K562 (cell line): ENCODE measurements around the gene SELPLG. TPM values are rescaled to one million over a fixed set of nuclear protein-coding genes. Genes with fewer than 3 reads are reported as not detected.

Source experiments
- ATAC-seq: fragments of 200-7000 bp; cut with Tn5 transposase; 3 replicates; pipeline ENCODE4 v1.9.1; 2020; ENCODE audit warnings: moderate library complexity
- BruUV-seq: library from RNA; stranded (reverse); fragments of 400-500 nt; replicated peaks from 2 replicates; lab custom pipeline; 2021; lab: Mats Ljungman, UMichigan
- CTCF ChIA-PET: fragments of 300-600 bp; formaldehyde crosslinking; extraction: SDS; loops from one replicate; lab custom pipeline; 2021; ENCODE audit warnings: low intra/inter-chr PET ratio; lab: Yijun Ruan, JAX
- POLR2A ChIA-PET: fragments of 300-600, 350-650 bp; sonication (Branson Sonifier 250); formaldehyde crosslinking; extraction: SDS; loops from one replicate; lab custom pipeline; 2021; ENCODE audit warnings: antibody characterized with exemption, inconsistent platforms; lab: Yijun Ruan, JAX
- DNase-seq, 4 experiments: peaks; one replicate each; pipeline versions ENCODE4 v3.0.0 to v3.0.0-alpha.2; 2011 to 2018; ENCODE audit warnings: low spot score in 3 of 4, mixed read lengths in 3 of 4; ENCODE audit errors: extremely low read depth in 1 of 4
- FAIRE-seq: peaks from 2 replicates; lab custom pipeline; 2011; peaks lifted over from hg19 to GRCh38; lab: Jason Lieb, UNC
- H2AFZ ChIP-seq: 2 replicates; pipeline ENCODE4 v1.6.0; 2011; ENCODE audit warnings: low read depth, low read length, control low read depth, inconsistent platforms
- H3K27ac ChIP-seq: fragments of 200-600 bp; 3 replicates; pipeline ENCODE4 v1.8.0; 2011; ENCODE audit warnings: low read depth, mild to moderate bottlenecking, control low read depth, inconsistent platforms, low read length, moderate library complexity, mixed read lengths; ENCODE audit errors: extremely low read depth
- H3K27me3 ChIP-seq, 2 experiments: fragments of 300-600 bp in 1 of 2; 2 replicates in 1 of 2; 3 replicates in 1 of 2; pipeline versions ENCODE4 v1.6.0 to v1.8.0; 2011; ENCODE audit warnings: inconsistent platforms in 2 of 2, low read length in 2 of 2, mild to moderate bottlenecking in 1 of 2, mixed read lengths in 1 of 2, moderate library complexity in 1 of 2; ENCODE audit not compliant: control insufficient read depth in 2 of 2, insufficient read depth in 2 of 2
- H3K36me3 ChIP-seq: fragments of 300-600 bp; 3 replicates; pipeline ENCODE4 v1.8.0; 2011; ENCODE audit warnings: mild to moderate bottlenecking, low read length, inconsistent platforms; ENCODE audit not compliant: control insufficient read depth, insufficient read depth
- H3K4me1 ChIP-seq, 2 experiments: fragments of 200-600 bp in 1 of 2; replicated peaks in 1 of 2; 2 replicates in 1 of 2; 3 replicates in 1 of 2; pipeline versions ENCODE4 v1.5.1 to v1.8.0; 2011; ENCODE audit warnings: inconsistent platforms in 2 of 2, low read length in 2 of 2, mild to moderate bottlenecking in 1 of 2, mixed read lengths in 1 of 2, moderate library complexity in 1 of 2; ENCODE audit not compliant: control insufficient read depth in 2 of 2, insufficient read depth in 2 of 2
- H3K4me2 ChIP-seq: 2 replicates; pipeline ENCODE4 v1.6.1; 2011; ENCODE audit warnings: low read length, control low read depth, inconsistent platforms, mixed read lengths; ENCODE audit not compliant: insufficient read depth
- H3K4me3 ChIP-seq: fragments of 200-600 bp; sonication (generic), shearing (Covaris generic); 2 replicates; pipeline ENCODE4 v1.5.1; 2016; ENCODE audit warnings: control low read depth, inconsistent platforms
- H3K79me2 ChIP-seq: fragments of 200-600 bp; 3 replicates; pipeline ENCODE4 v1.8.0; 2011; ENCODE audit warnings: low read length, inconsistent platforms; ENCODE audit not compliant: control insufficient read depth, insufficient read depth
- H3K9ac ChIP-seq, 2 experiments: 2 replicates each; pipeline versions ENCODE4 v1.6.0 to v1.6.1; 2011; ENCODE audit warnings: low read depth in 2 of 2, low read length in 2 of 2, control low read depth in 1 of 2, inconsistent platforms in 1 of 2, mild to moderate bottlenecking in 1 of 2, mixed read lengths in 1 of 2; ENCODE audit not compliant: insufficient read depth in 1 of 2
- H3K9me1 ChIP-seq: one replicate; pipeline ENCODE4 v1.6.0; 2011; ENCODE audit warnings: inconsistent platforms, mild to moderate bottlenecking, low read length, moderate library complexity; ENCODE audit not compliant: control insufficient read depth, insufficient read depth
- H3K9me3 ChIP-seq: replicated peaks from 2 replicates; pipeline ENCODE4 v1.5.1; 2011; ENCODE audit warnings: low read depth, low read length, inconsistent platforms; ENCODE audit not compliant: control insufficient read depth, insufficient read depth
- H4K20me1 ChIP-seq: replicated peaks from 2 replicates; pipeline ENCODE4 v1.6.1; 2011; ENCODE audit warnings: low read length, inconsistent platforms, mixed read lengths; ENCODE audit not compliant: control insufficient read depth, insufficient read depth
- CBX2 ChIP-seq: fragments of 200-600 bp; sonication (generic); IDR thresholded peaks from one replicate; pipeline ENCODE4 v1.6.1; 2012; ENCODE audit warnings: mild to moderate bottlenecking, low read length, inconsistent platforms; ENCODE audit not compliant: insufficient read depth, poor library complexity, severe bottlenecking
- CXXC5 ChIP-seq: fragments of 250-450 bp; sonication (Bioruptor Pico); IDR thresholded peaks from 2 replicates; pipeline ENCODE4 v1.8.0; 2022; ENCODE audit warnings: inconsistent platforms, mild to moderate bottlenecking, moderate library complexity
- ELF2 ChIP-seq: fragments of 250-450 bp; sonication (Bioruptor Pico); IDR thresholded peaks from 2 replicates; pipeline ENCODE4 v1.5.0; 2021; ENCODE audit warnings: mild to moderate bottlenecking
- POLR2AphosphoS2 ChIP-seq: IDR thresholded peaks from 2 replicates; pipeline ENCODE4 v1.6.1; 2012; ENCODE audit warnings: low read length, improper control_type of control experiment
- RAD21 ChIP-seq, 2 experiments: fragments of 250-450 bp in 1 of 2; fragments of 450-650 bp in 1 of 2; sonication (Bioruptor Pico) in 1 of 2; formaldehyde crosslinking in 1 of 2; IDR thresholded peaks in 1 of 2; conservative IDR thresholded peaks in 1 of 2; 2 replicates each; pipeline versions ENCODE4 v1.4.0 to v1.8.0; 2020 to 2022; ENCODE audit warnings: mild to moderate bottlenecking in 2 of 2, moderate library complexity in 1 of 2
- ZNF124 ChIP-seq: sonication (generic); formaldehyde crosslinking; IDR thresholded peaks from 2 replicates; pipeline ENCODE4 v1.8.1; 2022; ENCODE audit warnings: missing genetic modification reagents
- ZNF696 ChIP-seq: fragments of 250-450 bp; sonication (Bioruptor Pico); conservative IDR thresholded peaks from 2 replicates; pipeline ENCODE4 v1.4.0; 2020; ENCODE audit warnings: mild to moderate bottlenecking, moderate library complexity
- WGBS: fragments of 100-300 bp; shearing (Covaris generic); methylation state at CpG from one replicate; pipeline ENCODE4 v1.1.6; 2016; ENCODE audit warnings: low coverage, mixed read lengths; ENCODE audit not compliant: insufficient coverage; ENCODE audit errors: missing lambda C conversion rate; 5-methylcytosine and 5-hydroxymethylcytosine counted together
- in situ Hi-C: fragments of 300-500 bp; cut with MboI; formaldehyde crosslinking; loops from 4 replicates; pipeline ENCODE4 v1.15.0; 2018; ENCODE audit warnings: inconsistent platforms, mixed read lengths
- intact Hi-C: fragments of 100-400 bp; cut with micrococcal nuclease; formaldehyde crosslinking; loops from 2 replicates; pipeline ENCODE4 v1.14.2; 2022
- polyA plus RNA-seq, 8 experiments: library from polyadenylated mRNA; depleted of rRNA in 4 of 8; stranded (reverse) in 5 of 8; unstranded in 3 of 8; fragments of >200 nt; fragmentation: Nextera tagmentation in 2 of 8; fragmentation: Illumina TruSeq in 1 of 8; extraction: Ambion mirVana in 2 of 8; extraction: Trizol in 1 of 8; gene quantifications; 2 replicates each; pipeline versions ENCODE4 v1.2.1 to v1.2.3, GENCODE V29; 2011 to 2014; ENCODE audit warnings: inconsistent platforms in 1 of 8, missing spikeins in 1 of 8
- total RNA-seq, 7 experiments: library from RNA; depleted of rRNA in 6 of 7; stranded (reverse); fragments of >200 nt in 6 of 7; fragmentation: Illumina TruSeq in 2 of 7; extraction: Trizol in 2 of 7; gene quantifications; 2 replicates each; pipeline versions ENCODE4 v1.2.1 to v1.2.3, GENCODE V29; 2011 to 2021; ENCODE audit warnings: low replicate concordance in 1 of 7
- TF ChIP-seq, protein P1 (sequence below): fragments of 450-650 bp; IDR thresholded peaks from 2 replicates; pipeline ENCODE4 v1.7.0; 2016; ENCODE audit warnings: borderline replicate concordance

SELPLG gene
- total and polyA plus RNA-seq, 9 of the 15 experiments (the other 6 are each of a cell fraction or from before 2014, with no cell fraction given) = 0.22 to 10.2 (median 1.7) TPM

DNA sequence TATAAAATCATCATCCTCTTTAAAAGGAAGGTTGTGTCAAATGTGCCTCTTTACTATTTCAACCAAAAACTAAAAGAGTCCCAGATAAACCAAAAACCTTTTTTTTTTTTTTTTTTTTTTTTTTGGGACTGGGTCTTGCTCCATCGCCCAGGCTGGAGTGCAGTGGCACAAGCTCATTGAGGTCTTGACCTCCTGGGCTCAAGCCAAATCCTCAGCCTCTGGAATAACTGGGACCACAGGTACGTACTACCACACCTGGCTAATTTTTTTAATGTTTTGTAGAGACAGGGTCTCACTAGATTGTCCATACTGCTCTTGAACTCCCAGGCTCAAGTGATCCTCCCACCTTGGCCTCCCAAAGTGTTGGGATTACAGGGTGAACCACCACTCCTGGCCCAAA is 16.4 kb upstream of the SELPLG start:
- Histone ChIP-seq H3K4me3 (no peak overlapping the region), H3K9me3 (no peaks in the 10 kb centered on the region), H3K27ac (no peak overlapping the region), H3K27me3 (no peaks in the 10 kb centered on the region), H2AFZ (no peak overlapping the region), H4K20me1 (0 out of 2 replicates have a peak, but pooled peaks cover 2% of the 10 kb centered on the region), H3K9ac (no peak overlapping the region), H3K4me1 (peaks cover 0 to 2% of the 10 kb centered on the region in 2 experiments; a peak in 1 of 5 replicates), H3K36me3 (peaks cover 94% of the 10 kb centered on the region), H3K4me2 (no peak overlapping the region), H3K79me2 (no peaks in the 10 kb centered on the region), H3K9me1 (no peaks in the 10 kb centered on the region)
- DNase-seq (no peak), ATAC-seq (no peak), FAIRE-seq (no peak)
- no TSS peak for BruUV-seq
- CTCF ChIA-PET = no interaction called here
- in situ Hi-C loops (no loop called here), intact Hi-C loops (no loop called here)
- TF ChIP-seq POLR2AphosphoS2 (0 out of 2 replicates have a peak, but pooled peaks have one; percentile 20), ZNF124 (CRISPR knock-in tag) (no peak), ZNF696 (no peak), ELF2 (CRISPR knock-in tag) (no peak)
- 83% methylated on average over 1 of the region's 2 CpGs for WGBS
- POLR2A ChIA-PET = interaction anchor here (0.7 to 1.4 kb wide), 2 partner anchors 12 to 120 kb away, joined by 3 read pairs; no protein-coding TSS in a partner anchor

DNA sequence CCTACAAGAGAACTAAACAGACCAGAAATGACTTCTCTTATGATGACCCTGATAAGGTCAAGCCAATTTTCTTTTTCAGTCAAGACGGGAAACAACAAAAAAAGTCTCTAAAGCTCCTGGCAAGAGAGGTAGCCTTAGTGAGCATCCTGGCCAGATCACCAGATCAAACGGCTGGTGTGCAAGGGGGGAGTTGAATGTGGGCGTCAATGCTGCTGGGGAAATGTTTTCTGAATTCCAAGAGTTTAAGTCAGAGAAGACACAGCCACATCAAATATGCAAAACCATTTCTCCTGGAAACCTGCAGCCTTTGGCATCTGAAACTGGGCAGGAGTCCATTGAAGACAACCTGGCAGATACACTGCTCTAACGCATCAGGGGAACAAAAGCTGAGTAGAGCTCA is 16.0 kb upstream of the SELPLG start:
- H3K27ac ChIP-seq = no peak overlapping the region
- H3K4me1 ChIP-seq = peaks cover 0 to 2% of the 10 kb centered on the region in 2 experiments; a peak in 1 of 5 replicates
- H3K9me3 ChIP-seq = no peaks in the 10 kb centered on the region
- DNase-seq (no peak), ATAC-seq (no peak), FAIRE-seq (no peak)
- intact Hi-C loops = no loop called here
- ChIA-PET POLR2A (interaction anchor here (0.7 to 1.4 kb wide), 2 partner anchors 12 to 120 kb away, joined by 3 read pairs; no protein-coding TSS in a partner anchor), CTCF (no interaction called here)
- H3K9ac ChIP-seq = no peak overlapping the region
- no peaks in the 10 kb centered on the region for H3K27me3 ChIP-seq
- 66% methylated on average over 4 of the region's 4 CpGs for WGBS
- H3K79me2 ChIP-seq = no peaks in the 10 kb centered on the region
- H4K20me1 ChIP-seq = 0 out of 2 replicates have a peak, but pooled peaks cover 2% of the 10 kb centered on the region
- H3K36me3 ChIP-seq = peaks cover 98% of the 10 kb centered on the region
- in situ Hi-C loops = no loop called here
- H3K9me1 ChIP-seq = no peaks in the 10 kb centered on the region
- no TSS peak for BruUV-seq
- H3K4me2 ChIP-seq = no peak overlapping the region
- no peak overlapping the region for H3K4me3 ChIP-seq
- no peak overlapping the region for H2AFZ ChIP-seq
- TF ChIP-seq RAD21 (CRISPR knock-in tag; conservative IDR thresholded peaks at IDR 0.05 in 1 of 2, IDR thresholded peaks at IDR 0.05 in 1 of 2) (no peak), ZNF124 (CRISPR knock-in tag) (no peak), CXXC5 (CRISPR knock-in tag) (no peak), CBX2 (no peak), POLR2AphosphoS2 (no peak)
- TF ChIP-seq, protein P1, sequence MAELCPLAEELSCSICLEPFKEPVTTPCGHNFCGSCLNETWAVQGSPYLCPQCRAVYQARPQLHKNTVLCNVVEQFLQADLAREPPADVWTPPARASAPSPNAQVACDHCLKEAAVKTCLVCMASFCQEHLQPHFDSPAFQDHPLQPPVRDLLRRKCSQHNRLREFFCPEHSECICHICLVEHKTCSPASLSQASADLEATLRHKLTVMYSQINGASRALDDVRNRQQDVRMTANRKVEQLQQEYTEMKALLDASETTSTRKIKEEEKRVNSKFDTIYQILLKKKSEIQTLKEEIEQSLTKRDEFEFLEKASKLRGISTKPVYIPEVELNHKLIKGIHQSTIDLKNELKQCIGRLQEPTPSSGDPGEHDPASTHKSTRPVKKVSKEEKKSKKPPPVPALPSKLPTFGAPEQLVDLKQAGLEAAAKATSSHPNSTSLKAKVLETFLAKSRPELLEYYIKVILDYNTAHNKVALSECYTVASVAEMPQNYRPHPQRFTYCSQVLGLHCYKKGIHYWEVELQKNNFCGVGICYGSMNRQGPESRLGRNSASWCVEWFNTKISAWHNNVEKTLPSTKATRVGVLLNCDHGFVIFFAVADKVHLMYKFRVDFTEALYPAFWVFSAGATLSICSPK = no peak
